GM21367 (cell line): ENCODE results near the gene COG7.
"Not testable (repeated sequence)": the region's sequence is repeated elsewhere in the genome, so short reads cannot be mapped to it uniquely, and the experiment has no call there.

Source experiments
- ATAC-seq: cut with Tn5 transposase; IDR thresholded peaks from one replicate; pipeline ENCODE4 v1.9.1; 2021; ENCODE audit not compliant: unreplicated experiment

COG7 gene

GRCh38 chr16:23387666-23388065 lies 65.3 kb downstream of the COG7 start:
- ATAC-seq, result no peak

- no peak for ATAC-seq
Observed at GRCh38 chr16:23385441-23385840, 67.5 kb downstream of the COG7 start.

- no peak for ATAC-seq
Observed at GRCh38 chr16:23384878-23385277, 68.1 kb downstream of the COG7 start.

GRCh38 chr16:23383881-23384280 lies 69.1 kb downstream of the COG7 start:
- ATAC-seq, result no peak

- no peak for ATAC-seq
Observed at GRCh38 chr16:23382279-23382678, 70.7 kb downstream of the COG7 start.

GRCh38 chr16:23381702-23382101 lies 71.3 kb downstream of the COG7 start:
- not testable (repeated sequence) for ATAC-seq

- ATAC-seq, result no peak
Observed at GRCh38 chr16:23380501-23380951, 72.5 kb downstream of the COG7 start.

- ATAC-seq, result no peak
Observed at GRCh38 chr16:23379707-23380106, 73.3 kb downstream of the COG7 start.

- no peak for ATAC-seq
Observed at GRCh38 chr16:23378921-23379320, 74.1 kb downstream of the COG7 start.

- no peak for ATAC-seq
Observed at GRCh38 chr16:23378256-23378655, 74.7 kb downstream of the COG7 start.

- no peak for ATAC-seq
Observed at GRCh38 chr16:23377071-23377931, 75.7 kb downstream of the COG7 start.

GRCh38 chr16:23375643-23376042 lies 77.3 kb downstream of the COG7 start:
- ATAC-seq, result no peak

- ATAC-seq, result no peak
Observed at GRCh38 chr16:23374721-23375510, 78.1 kb downstream of the COG7 start.

- no peak for ATAC-seq
Observed at GRCh38 chr16:23373436-23374219, 79.4 kb downstream of the COG7 start.

GRCh38 chr16:23371368-23371767 lies 81.6 kb downstream of the COG7 start:
- ATAC-seq, result no peak

- ATAC-seq, result no peak
Observed at GRCh38 chr16:23369416-23369815, 83.6 kb downstream of the COG7 start.

- ATAC-seq, result no peak
Observed at GRCh38 chr16:23368469-23368868, 84.5 kb downstream of the COG7 start.

- no peak for ATAC-seq
Observed at GRCh38 chr16:23367988-23368387, 85.0 kb downstream of the COG7 start.

GRCh38 chr16:23367564-23367963 lies 85.4 kb downstream of the COG7 start:
- no peak for ATAC-seq

GRCh38 chr16:23366341-23366740 lies 86.6 kb downstream of the COG7 start:
- not testable (repeated sequence) for ATAC-seq

- no peak for ATAC-seq
Observed at GRCh38 chr16:23365602-23366240, 87.3 kb downstream of the COG7 start.
